ENCODE data around the gene VPS26B. TPM values are rescaled to one million over a fixed set of nuclear protein-coding genes. Genes with fewer than 3 reads are reported as not detected.
"Not testable (repeated sequence)": the region's sequence is repeated elsewhere in the genome, so short reads cannot be mapped to it uniquely, and the experiment has no call there.

The VPS26B gene
- polyA plus RNA-seq, 3 donors: 48.2 to 62.8 (median 50.7) TPM

- DNase-seq (ENCODE audit: extremely low read depth in 1 of 11, low read depth in 9 of 11, low spot score in 4 of 11): no peak
These were observed 45.8 kb downstream of the VPS26B start for GRCh38 chr11:134270250-134270714.

- DNase-seq (ENCODE audit: extremely low read depth in 1 of 11, low read depth in 9 of 11, low spot score in 4 of 11): no peak
These were observed 47.5 kb downstream of the VPS26B start for GRCh38 chr11:134271978-134272377.

DNA sequence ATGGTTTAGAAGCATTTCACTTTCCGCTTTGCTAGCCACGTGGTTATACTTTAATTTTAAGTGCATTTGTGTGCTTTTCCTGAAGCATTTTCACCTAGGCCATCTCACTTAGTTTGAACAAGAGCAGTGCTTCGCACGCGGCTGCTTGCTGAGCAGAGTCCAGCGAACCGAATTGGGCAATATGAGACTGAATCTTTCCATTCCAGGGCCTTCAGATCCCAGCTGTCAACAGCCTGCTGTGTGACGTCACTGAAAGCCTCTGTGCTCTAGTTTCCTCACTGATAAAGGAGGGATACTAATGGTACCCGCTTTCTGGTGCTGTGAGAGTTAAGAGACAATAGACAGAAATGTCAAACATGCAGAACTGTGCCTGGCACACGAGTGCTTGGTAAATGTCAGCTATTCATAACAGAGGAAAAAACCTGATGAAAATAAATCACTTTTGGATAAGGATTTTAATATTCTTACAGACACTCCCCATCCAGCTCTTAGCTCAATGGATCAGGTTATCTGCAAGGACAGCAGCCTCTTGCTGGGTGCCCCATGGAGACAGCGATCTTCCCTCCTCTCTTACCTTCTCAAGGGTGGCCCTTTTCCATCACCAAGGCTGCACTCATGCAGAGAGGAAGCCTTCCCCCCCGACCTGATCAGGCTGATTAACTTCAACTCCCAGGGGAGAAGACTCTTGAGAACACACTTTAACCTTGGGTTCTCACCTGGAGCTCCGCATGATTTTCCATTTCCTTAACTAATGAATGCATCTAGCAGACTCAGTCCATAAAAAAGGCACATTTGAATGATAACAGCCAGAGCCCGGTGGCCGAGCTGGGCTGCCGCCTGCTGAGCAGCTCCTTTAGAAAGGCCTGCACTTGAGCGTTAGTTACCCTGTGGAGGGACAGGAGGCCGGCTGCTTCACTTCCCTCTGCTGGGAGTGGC lies 48.2 kb downstream of the VPS26B start:
- no peak for DNase-seq (ENCODE audit: extremely low read depth in 1 of 11, low read depth in 9 of 11, low spot score in 4 of 11)

- no peak for DNase-seq (ENCODE audit: extremely low read depth in 1 of 11, low read depth in 9 of 11, low spot score in 4 of 11)
These were observed 48.8 kb downstream of the VPS26B start for GRCh38 chr11:134273317-134273712.

DNA sequence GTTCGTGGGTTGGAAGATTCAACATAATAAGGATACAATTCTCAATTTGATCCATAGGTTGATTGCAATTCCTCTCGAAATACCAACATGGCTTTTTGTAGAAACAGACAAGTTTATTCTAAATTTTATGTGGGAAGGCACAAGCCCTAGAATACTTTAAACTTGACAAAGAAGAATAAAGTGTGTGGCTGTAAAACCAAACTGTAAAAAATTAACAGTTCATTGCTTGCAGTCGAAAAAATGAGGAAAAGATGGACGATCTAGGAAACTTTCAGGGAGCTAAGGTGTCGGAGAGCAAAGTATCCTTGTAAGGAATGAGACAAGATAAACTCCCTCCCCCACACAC lies 50.7 kb downstream of the VPS26B start:
- DNase-seq (ENCODE audit: extremely low read depth in 1 of 11, low read depth in 9 of 11, low spot score in 4 of 11): no peak

GRCh38 chr11:134275534-134276395 lies 51.3 kb downstream of the VPS26B start, which contains the start of gene GLB1L3:
TSS of gene GLB1L3 (plus strand) at chr11:134276379. CDS start at chr11:134276741, 362 bp downstream.
- DNase-seq (ENCODE audit: extremely low read depth in 1 of 11, low read depth in 9 of 11, low spot score in 4 of 11): peak in 3 of 11 donors; percentile 20 to 52 (median 33)

DNA sequence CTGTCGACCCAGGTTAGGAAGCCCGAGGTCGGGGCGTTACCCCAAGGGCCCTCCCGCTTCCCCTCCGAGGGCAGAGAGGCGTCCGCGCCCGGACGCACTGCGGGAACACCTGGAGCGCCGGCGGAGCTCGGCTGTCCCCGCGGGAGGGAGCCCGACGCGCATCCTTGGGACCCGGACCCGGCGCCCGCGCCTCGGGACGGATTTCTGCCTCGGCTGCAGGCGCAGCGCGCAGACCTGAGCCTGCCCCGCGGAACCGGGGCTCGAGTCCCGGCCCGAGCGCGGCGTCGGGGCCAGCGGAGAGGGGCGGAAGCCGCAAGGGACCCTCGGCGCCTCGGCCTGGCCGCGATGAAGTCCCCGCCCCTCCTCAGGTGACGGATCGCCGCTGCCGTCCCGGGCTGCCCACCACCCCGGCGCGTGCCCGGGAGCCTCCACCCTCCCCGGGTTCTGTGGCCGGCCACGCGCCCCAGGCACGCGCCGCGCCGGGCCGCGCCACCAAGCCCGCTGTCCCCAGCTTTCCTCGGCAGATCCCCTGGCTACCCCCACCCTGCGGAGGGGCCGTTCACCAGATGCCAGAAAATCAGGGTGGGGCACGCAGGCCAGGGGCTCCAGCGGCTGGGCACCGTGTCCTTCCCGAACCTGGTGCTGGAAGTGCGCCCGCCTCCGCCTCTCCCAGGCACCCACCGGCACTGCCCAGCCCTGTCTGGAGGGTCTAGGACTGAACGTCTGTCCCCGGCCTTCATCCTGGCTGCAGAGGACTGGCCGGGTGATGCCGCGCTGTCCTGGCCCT lies 52.1 kb downstream of the VPS26B start:
- peak in 1 of 11 donors; percentile 24 for DNase-seq (ENCODE audit: extremely low read depth in 1 of 11, low read depth in 9 of 11, low spot score in 4 of 11)

DNA sequence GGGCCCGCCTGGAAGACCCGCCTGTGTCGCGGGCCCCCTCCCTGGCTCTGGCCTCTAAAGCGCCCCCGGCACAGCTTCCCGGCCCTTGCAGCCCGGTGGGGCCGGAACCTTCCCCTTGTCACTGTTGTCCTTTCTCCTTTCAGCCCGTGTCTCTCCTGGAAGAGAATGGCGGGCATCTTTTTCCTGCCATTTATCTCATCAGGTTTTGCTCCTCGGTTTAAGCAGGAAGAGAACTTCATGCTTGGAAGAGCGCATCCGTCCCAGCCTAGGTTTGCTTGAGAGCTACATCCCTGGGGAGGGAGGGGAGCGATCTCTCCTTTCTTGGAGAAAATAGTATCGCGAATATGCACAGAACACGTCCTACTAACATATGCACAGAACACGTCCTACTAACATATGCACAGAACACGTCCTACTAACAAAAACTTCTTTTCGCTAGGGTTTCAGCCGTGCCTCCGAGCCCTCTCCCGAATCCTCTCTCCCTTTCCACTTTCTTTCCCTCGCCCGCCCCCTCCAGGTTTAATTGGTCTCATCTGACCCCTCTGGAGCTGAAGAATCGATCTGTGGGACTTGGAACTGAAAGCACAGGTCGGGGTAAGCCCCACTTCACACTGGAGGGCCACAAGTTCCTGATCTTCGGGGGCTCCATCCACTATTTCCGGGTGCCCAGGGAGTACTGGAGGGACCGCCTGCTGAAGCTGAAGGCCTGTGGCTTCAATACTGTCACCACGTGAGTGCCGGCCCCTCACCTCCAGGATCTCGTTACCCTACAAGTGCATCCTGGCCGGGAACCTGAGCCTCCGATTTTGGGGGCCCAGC lies 52.9 kb downstream of the VPS26B start:
- peak in 1 of 11 donors; percentile 18 for DNase-seq (ENCODE audit: extremely low read depth in 1 of 11, low read depth in 9 of 11, low spot score in 4 of 11)

DNA sequence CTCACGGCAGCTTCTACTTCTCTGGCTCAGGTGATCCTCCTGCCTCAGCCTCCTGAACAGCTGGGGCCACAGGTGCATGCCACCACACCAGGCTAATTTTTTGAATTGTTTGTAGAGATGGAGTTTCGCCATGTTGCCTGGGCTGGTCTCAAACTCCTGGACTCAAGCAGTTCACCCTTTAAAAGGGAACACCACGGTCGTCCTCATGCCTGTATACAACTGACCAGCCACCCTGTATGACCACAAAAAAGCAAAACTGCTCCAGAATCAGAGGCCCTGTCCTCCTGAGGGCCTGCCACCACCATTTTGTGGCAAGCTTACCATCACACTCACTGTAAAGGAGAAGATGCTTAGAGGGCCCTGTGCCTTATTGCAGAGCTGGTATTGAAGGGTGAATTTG lies 53.9 kb downstream of the VPS26B start:
- no peak for DNase-seq (ENCODE audit: extremely low read depth in 1 of 11, low read depth in 9 of 11, low spot score in 4 of 11)

- not testable (repeated sequence) for DNase-seq (ENCODE audit: extremely low read depth in 1 of 11, low read depth in 9 of 11, low spot score in 4 of 11)
These were observed 57.2 kb downstream of the VPS26B start for GRCh38 chr11:134281635-134282034.

DNA sequence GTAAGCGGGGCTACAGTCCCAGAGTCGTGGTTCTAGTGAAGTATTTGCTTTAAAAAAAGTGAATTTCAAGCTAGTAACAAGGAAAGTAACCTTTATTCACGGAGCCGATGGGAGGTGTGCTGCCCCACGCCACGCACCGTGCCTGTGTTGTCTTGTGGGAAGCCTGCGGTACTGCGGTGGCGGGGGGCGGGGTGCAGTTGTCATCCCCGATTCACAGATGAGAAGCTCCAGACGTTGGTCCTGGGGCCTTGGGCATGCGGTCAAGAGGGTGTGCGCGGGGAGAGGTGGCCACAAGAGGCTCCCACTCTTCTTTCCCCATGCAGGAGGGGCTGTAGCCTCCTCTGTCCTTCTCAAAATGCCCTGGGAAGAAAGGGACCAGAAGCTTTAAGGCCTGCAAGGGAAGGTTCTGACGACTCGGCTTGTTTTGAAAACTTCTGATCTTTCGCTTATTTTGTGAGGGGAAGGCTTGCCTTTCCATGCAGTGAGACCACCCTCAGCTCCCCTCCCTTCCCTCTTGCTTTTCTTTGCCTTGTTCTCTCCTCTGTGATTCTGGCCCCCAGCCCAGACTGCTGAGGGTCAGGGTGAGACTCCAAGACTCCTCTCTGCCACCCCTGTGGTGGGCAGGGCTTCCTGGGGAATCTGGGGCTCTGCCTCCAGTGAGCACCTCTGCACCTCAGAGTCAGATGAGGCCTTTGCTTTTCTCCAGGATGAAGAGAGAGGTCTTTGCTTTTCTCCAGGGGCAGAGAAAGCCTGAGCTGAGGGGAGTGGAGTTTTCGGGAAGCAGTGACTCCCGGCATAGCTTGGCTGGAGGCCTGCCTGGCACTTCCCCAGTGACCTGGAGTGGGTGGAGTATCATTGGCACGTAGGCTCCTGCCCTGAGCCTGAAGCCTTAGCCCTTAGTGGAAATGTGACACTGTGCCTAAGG lies 57.9 kb downstream of the VPS26B start:
- no peak for DNase-seq (ENCODE audit: extremely low read depth in 1 of 11, low read depth in 9 of 11, low spot score in 4 of 11)

GRCh38 chr11:134283461-134284230 lies 59.2 kb downstream of the VPS26B start:
- no peak for DNase-seq (ENCODE audit: extremely low read depth in 1 of 11, low read depth in 9 of 11, low spot score in 4 of 11)

GRCh38 chr11:134284349-134284748 lies 59.9 kb downstream of the VPS26B start:
- not testable (repeated sequence) for DNase-seq (ENCODE audit: extremely low read depth in 1 of 11, low read depth in 9 of 11, low spot score in 4 of 11)

- no peak for DNase-seq (ENCODE audit: extremely low read depth in 1 of 11, low read depth in 9 of 11, low spot score in 4 of 11)
These were observed 63.1 kb downstream of the VPS26B start for GRCh38 chr11:134287561-134287960.

GRCh38 chr11:134288486-134288885 lies 64.0 kb downstream of the VPS26B start:
- no peak for DNase-seq (ENCODE audit: extremely low read depth in 1 of 11, low read depth in 9 of 11, low spot score in 4 of 11)

GRCh38 chr11:134289167-134289566 lies 64.7 kb downstream of the VPS26B start:
- no peak for DNase-seq (ENCODE audit: extremely low read depth in 1 of 11, low read depth in 9 of 11, low spot score in 4 of 11)

All from renal cortex interstitium (tissue), 11 donors.